GM04503 (cell line): ENCODE measurements around the gene EIF3A.

Source experiments
- DNase-seq: peaks from one replicate; pipeline ENCODE4 v3.0.0-alpha.2; 2012; ENCODE audit warnings: low read depth

The EIF3A gene

GRCh38 chr10:119003572-119004289 is 76.9 kb downstream of the EIF3A start:
- no peak for DNase-seq

- no peak for DNase-seq
These were observed 78.7 kb downstream of the EIF3A start for GRCh38 chr10:119001717-119002500.

GRCh38 chr10:118998183-118998582 is 82.4 kb downstream of the EIF3A start:
- DNase-seq: no peak

GRCh38 chr10:118997379-118997778 is 83.2 kb downstream of the EIF3A start:
- no peak for DNase-seq

- DNase-seq: no peak
These were observed 84.9 kb downstream of the EIF3A start for GRCh38 chr10:118995739-118996138.

GRCh38 chr10:118994321-118994720 is 86.3 kb downstream of the EIF3A start:
- DNase-seq: no peak

- DNase-seq: no peak
These were observed 87.4 kb downstream of the EIF3A start for GRCh38 chr10:118993214-118993613.

GRCh38 chr10:118992496-118992895 is 88.1 kb downstream of the EIF3A start:
- no peak for DNase-seq

GRCh38 chr10:118990326-118990725 is 90.3 kb downstream of the EIF3A start:
- no peak for DNase-seq

GRCh38 chr10:118986815-118987790 is 93.5 kb downstream of the EIF3A start:
- DNase-seq: no peak

- no peak for DNase-seq
These were observed 95.0 kb downstream of the EIF3A start for GRCh38 chr10:118985576-118985975.
